HCT116 (cell line): ENCODE data around the gene TFF3. TPM values are rescaled to one million over a fixed set of nuclear protein-coding genes. Genes with fewer than 3 reads are reported as not detected.

Experiments used
- ATAC-seq: fragments of 200-7000 bp; cut with Tn5 transposase; 2 replicates; pipeline ENCODE4 v1.9.1; 2020; ENCODE audit warnings: mild to moderate bottlenecking, moderate library complexity
- BruUV-seq: library from RNA; stranded (reverse); fragments of 400-500 nt; replicated peaks from 2 replicates; lab custom pipeline; 2021; lab: Mats Ljungman, UMichigan
- CTCF ChIA-PET: fragments of 300-600 bp; sonication (Branson Sonifier 250); formaldehyde crosslinking; loops from one replicate; lab custom pipeline; 2021; ENCODE audit warnings: antibody characterized with exemption; lab: Charles Lee
- POLR2A ChIA-PET: fragments of 300-600, 350-600 bp; sonication (Branson Sonifier 250); formaldehyde crosslinking; loops from one replicate; lab custom pipeline; 2021; ENCODE audit warnings: antibody characterized with exemption; lab: Charles Lee
- RAD21 ChIA-PET, 2 experiments: fragments of 300-600 bp; sonication (Branson Sonifier 250); formaldehyde crosslinking; loops; one replicate each; lab custom pipeline; 2023; ENCODE audit warnings: low total read pairs in 2 of 2; ENCODE audit not compliant: uncharacterized antibody in 2 of 2, unreplicated experiment in 2 of 2, low non-redundant PET in 1 of 2; lab: Charles Lee
- DNase-seq: peaks from one replicate; pipeline ENCODE4 v3.0.0-alpha.2; 2010; ENCODE audit warnings: low read depth, low spot score
- H2AFZ ChIP-seq: fragments of 200-600 bp; shearing (Covaris generic), sonication (generic); 2 replicates; pipeline ENCODE4 v1.6.1; 2017; ENCODE audit warnings: low read depth, mixed run types, mixed read lengths, antibody characterized with exemption, low read length; ENCODE audit not compliant: poor library complexity, severe bottlenecking
- H3K27ac ChIP-seq: 2 replicates; pipeline ENCODE4 v1.5.1; 2012; ENCODE audit warnings: low read depth, low read length
- H3K27me3 ChIP-seq: fragments of 200-600 bp; sonication (generic); 2 replicates; pipeline ENCODE4 v1.6.1; 2016; ENCODE audit warnings: mixed run types, low read length, mixed read lengths; ENCODE audit not compliant: insufficient read depth
- H3K36me3 ChIP-seq, 2 experiments: fragments of 200-500 bp in 1 of 2; fragments of 200-600 bp in 1 of 2; sonication (Bioruptor generic) in 1 of 2; sonication (generic) in 1 of 2; 2 replicates each; pipeline versions ENCODE4 v1.5.1 to v1.6.1; 2014 to 2016; ENCODE audit warnings: low read length in 2 of 2, inconsistent platforms in 1 of 2, mixed read lengths in 1 of 2, mixed run types in 1 of 2; ENCODE audit not compliant: insufficient read depth in 2 of 2, control insufficient read depth in 1 of 2
- H3K4me1 ChIP-seq, 2 experiments: fragments of 200-600 bp in 1 of 2; sonication (generic) in 1 of 2; 2 replicates each; pipeline versions ENCODE4 v1.5.1 to v1.6.1; 2012 to 2017; ENCODE audit warnings: low read length in 2 of 2, inconsistent platforms in 1 of 2, mild to moderate bottlenecking in 1 of 2, mixed read lengths in 1 of 2, mixed run types in 1 of 2, moderate library complexity in 1 of 2; ENCODE audit not compliant: insufficient read depth in 2 of 2, control insufficient read depth in 1 of 2
- H3K4me2 ChIP-seq: fragments of 200-600 bp; sonication (generic); 2 replicates; pipeline ENCODE4 v1.6.1; 2017; ENCODE audit warnings: mixed run types, low read length, mixed read lengths
- H3K4me3 ChIP-seq, 2 experiments: fragments of 200-600 bp in 1 of 2; sonication (generic) in 1 of 2; replicated peaks in 1 of 2; 2 replicates each; pipeline ENCODE4 v1.5.1; 2011 to 2016; ENCODE audit warnings: low read length in 2 of 2, control low read depth in 1 of 2, low read depth in 1 of 2, mild to moderate bottlenecking in 1 of 2, mixed read lengths in 1 of 2, mixed run types in 1 of 2
- H3K79me2 ChIP-seq: fragments of 200-600 bp; sonication (generic); 2 replicates; pipeline ENCODE4 v1.6.1; 2017; ENCODE audit warnings: mild to moderate bottlenecking, mixed run types, low read length, moderate library complexity, mixed read lengths; ENCODE audit not compliant: insufficient read depth
- H3K9ac ChIP-seq: fragments of 200-600 bp; sonication (generic); 2 replicates; pipeline ENCODE4 v1.6.1; 2016; ENCODE audit warnings: low read length, mixed read lengths
- H3K9me2 ChIP-seq: fragments of 200-600 bp; sonication (generic), shearing (Covaris generic); 2 replicates; pipeline ENCODE4 v1.6.1; 2017; ENCODE audit warnings: mixed run types, mild to moderate bottlenecking, moderate library complexity; ENCODE audit not compliant: insufficient read depth
- H3K9me3 ChIP-seq, 2 experiments: fragments of 200-500 bp in 1 of 2; fragments of 200-600 bp in 1 of 2; sonication (Bioruptor generic) in 1 of 2; sonication (generic) in 1 of 2; 2 replicates each; pipeline ENCODE4 v1.6.1; 2014 to 2017; ENCODE audit warnings: low read length in 2 of 2, mixed read lengths in 2 of 2, inconsistent platforms in 1 of 2, low read depth in 1 of 2, mild to moderate bottlenecking in 1 of 2, mixed run types in 1 of 2, moderate library complexity in 1 of 2; ENCODE audit not compliant: control insufficient read depth in 1 of 2, insufficient read depth in 1 of 2
- H4K20me1 ChIP-seq: fragments of 200-600 bp; sonication (generic), shearing (Covaris generic); 2 replicates; pipeline ENCODE4 v1.6.1; 2017; ENCODE audit warnings: mixed run types, mild to moderate bottlenecking, moderate library complexity; ENCODE audit not compliant: insufficient read depth
- CBX3 ChIP-seq: IDR thresholded peaks from 2 replicates; pipeline ENCODE4 v1.6.1; 2012; ENCODE audit warnings: low read depth
- CEBPB ChIP-seq: IDR thresholded peaks from 2 replicates; pipeline ENCODE4 v1.6.1; 2012; ENCODE audit warnings: low read depth
- EGR1 ChIP-seq: IDR thresholded peaks from 2 replicates; pipeline ENCODE4 v1.6.1; 2012; ENCODE audit warnings: low read depth
- ELF1 ChIP-seq: IDR thresholded peaks from 2 replicates; pipeline ENCODE4 v1.6.1; 2012; ENCODE audit warnings: low read depth, borderline replicate concordance
- EZH2 ChIP-seq: fragments of 200-600 bp; sonication (generic); IDR thresholded peaks from 2 replicates; pipeline ENCODE4 v1.6.1; 2017; ENCODE audit warnings: antibody characterized with exemption, mixed run types
- EZH2phosphoT487 ChIP-seq: fragments of 200-600 bp; IDR thresholded peaks from 2 replicates; pipeline ENCODE4 v1.6.1; 2018; ENCODE audit warnings: antibody characterized with exemption, borderline replicate concordance
- FOSL1 ChIP-seq: IDR thresholded peaks from 2 replicates; pipeline ENCODE4 v1.6.1; 2012; ENCODE audit warnings: low read depth
- JUND ChIP-seq: IDR thresholded peaks from 2 replicates; pipeline ENCODE4 v1.6.1; 2012
- POLR2A ChIP-seq: IDR thresholded peaks from 2 replicates; pipeline ENCODE4 v1.7.0; 2011; ENCODE audit warnings: borderline replicate concordance; ENCODE audit not compliant: insufficient read depth, insufficient read length; ENCODE audit errors: extremely low read depth
- RAD21 ChIP-seq: IDR thresholded peaks from 2 replicates; pipeline ENCODE4 v1.6.1; 2012; ENCODE audit warnings: low read depth, mild to moderate bottlenecking
- SIN3A ChIP-seq: IDR thresholded peaks from 2 replicates; pipeline ENCODE4 v1.6.1; 2012; ENCODE audit warnings: low read depth
- SP1 ChIP-seq: IDR thresholded peaks from 2 replicates; pipeline ENCODE4 v1.6.1; 2012; ENCODE audit warnings: low read depth
- SRF ChIP-seq: IDR thresholded peaks from 2 replicates; pipeline ENCODE4 v1.6.1; 2012; ENCODE audit warnings: low read depth
- TCF7L2 ChIP-seq: IDR thresholded peaks from 2 replicates; pipeline ENCODE4 v1.7.0; 2011; ENCODE audit warnings: borderline replicate concordance, inconsistent platforms; ENCODE audit not compliant: insufficient read depth, insufficient read length; ENCODE audit errors: extremely low read depth
- YY1 ChIP-seq: IDR thresholded peaks from 2 replicates; pipeline ENCODE4 v1.6.1; 2011; ENCODE audit warnings: low read length, low read depth, moderate library complexity, mild to moderate bottlenecking; ENCODE audit not compliant: insufficient replicate concordance; ENCODE audit errors: extremely low read depth
- ZFX ChIP-seq: fragments of 450-650 bp; IDR thresholded peaks from 2 replicates; pipeline ENCODE4 v1.6.1; 2017
- intact Hi-C: fragments of 100-400 bp; cut with micrococcal nuclease; formaldehyde crosslinking; loops from 2 replicates; pipeline ENCODE4 v1.10.0; 2022
- total RNA-seq: library from RNA; stranded (reverse); gene quantifications from one replicate; pipeline ENCODE4 v1.2.1, GENCODE V29; 2021; ENCODE audit not compliant: unreplicated experiment
- TF ChIP-seq, protein P1 (sequence below): IDR thresholded peaks from 2 replicates; pipeline ENCODE4 v1.6.1; 2012; ENCODE audit warnings: low read depth

The TFF3 gene
- total RNA-seq, 1 experiment from 2014 or later, result 0.22 TPM

DNA sequence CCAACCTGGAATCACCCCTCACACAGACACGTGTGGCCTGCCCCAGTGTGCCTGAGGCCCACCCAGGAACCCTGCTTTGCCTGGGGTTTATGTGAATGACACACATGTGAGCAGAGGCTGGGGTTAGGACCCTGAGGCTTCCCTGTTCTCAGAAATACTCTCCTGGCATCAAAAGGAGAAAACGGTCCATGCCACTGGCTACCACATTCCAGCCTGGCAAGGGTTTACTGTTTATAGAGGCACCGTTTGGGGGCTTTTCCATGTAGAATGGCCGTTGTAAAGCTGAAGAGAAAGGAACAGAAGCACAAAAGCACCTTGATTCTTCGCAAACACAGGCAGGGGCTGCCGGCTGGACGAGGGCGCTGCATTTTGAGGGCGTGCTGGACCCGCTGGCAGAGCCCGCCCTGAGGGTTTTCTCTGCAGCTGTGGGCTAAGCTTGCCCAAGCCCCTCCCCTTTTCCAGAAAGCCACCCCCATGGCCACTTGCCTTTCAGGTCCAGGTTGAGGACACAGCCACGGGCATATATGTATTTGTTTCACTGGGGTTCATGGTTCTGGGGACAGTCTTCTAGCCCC lies 13.0 kb downstream of the TFF3 start (continued):
- TF ChIP-seq SP1, result no peak
- TF ChIP-seq EZH2, result no peak
- no peak for TF ChIP-seq SIN3A
- no peak for TF ChIP-seq EGR1

DNA sequence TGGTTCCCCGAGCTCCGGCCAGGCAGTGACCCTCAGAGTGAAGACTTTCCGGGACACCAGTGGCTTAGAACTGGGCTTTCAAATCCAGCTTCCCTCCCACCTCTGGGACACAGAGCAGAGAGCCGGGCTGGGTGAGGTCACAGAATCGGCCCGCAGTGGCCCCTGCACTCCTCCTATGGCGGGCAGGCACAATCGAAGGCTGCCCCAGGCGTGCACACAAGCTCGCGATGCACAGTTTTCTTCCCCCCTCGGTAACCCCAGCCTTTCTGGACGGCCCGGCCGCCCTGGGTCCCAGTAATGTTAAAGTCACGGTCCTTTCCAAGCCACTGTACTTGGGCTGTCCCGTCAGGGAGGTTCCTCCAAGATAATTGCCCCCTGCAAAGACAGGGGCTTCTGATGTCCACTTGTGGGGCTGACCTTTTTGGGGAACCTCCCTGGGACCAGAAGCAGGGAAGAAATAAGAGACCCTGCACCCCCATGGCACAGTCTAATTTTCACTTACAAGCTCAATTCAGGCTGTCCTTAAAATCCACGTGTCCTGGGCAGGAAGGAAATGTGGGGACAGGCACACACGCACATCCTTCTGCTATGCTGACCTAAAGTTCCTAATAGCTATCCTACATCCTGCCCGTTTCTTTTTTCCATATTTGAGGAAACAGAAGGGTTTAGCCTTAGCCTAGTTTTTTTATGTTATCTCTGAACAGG lies 13.7 kb downstream of the TFF3 start:
- intact Hi-C loops, result no loop called here
- Histone ChIP-seq H3K9me2 (no peaks in the 10 kb centered on the region), H3K4me1 (peaks cover 0 to 7% of the 10 kb centered on the region in 2 experiments; a peak in 1 of 4 replicates), H3K27me3 (0 out of 2 replicates have a peak, but pooled peaks cover 9% of the 10 kb centered on the region), H3K9me3 (no peaks in the 10 kb centered on the region), H2AFZ (no peak overlapping the region), H3K4me3 (no peak overlapping the region), H3K9ac (no peak overlapping the region), H3K36me3 (no peaks in the 10 kb centered on the region), H3K79me2 (no peaks in the 10 kb centered on the region), H3K27ac (no peak overlapping the region), H3K4me2 (no peak overlapping the region), H4K20me1 (no peaks in the 10 kb centered on the region)
- ATAC-seq, result no peak
- TF ChIP-seq FOSL1 (no peak), ELF1 (no peak), CBX3 (no peak), ZFX (no peak), RAD21 (no peak), SRF (no peak), SP1 (no peak), EZH2phosphoT487 (no peak), YY1 (no peak), CEBPB (no peak), POLR2A (no peak), TCF7L2 (no peak), JUND (no peak)
- TF ChIP-seq, protein P1, sequence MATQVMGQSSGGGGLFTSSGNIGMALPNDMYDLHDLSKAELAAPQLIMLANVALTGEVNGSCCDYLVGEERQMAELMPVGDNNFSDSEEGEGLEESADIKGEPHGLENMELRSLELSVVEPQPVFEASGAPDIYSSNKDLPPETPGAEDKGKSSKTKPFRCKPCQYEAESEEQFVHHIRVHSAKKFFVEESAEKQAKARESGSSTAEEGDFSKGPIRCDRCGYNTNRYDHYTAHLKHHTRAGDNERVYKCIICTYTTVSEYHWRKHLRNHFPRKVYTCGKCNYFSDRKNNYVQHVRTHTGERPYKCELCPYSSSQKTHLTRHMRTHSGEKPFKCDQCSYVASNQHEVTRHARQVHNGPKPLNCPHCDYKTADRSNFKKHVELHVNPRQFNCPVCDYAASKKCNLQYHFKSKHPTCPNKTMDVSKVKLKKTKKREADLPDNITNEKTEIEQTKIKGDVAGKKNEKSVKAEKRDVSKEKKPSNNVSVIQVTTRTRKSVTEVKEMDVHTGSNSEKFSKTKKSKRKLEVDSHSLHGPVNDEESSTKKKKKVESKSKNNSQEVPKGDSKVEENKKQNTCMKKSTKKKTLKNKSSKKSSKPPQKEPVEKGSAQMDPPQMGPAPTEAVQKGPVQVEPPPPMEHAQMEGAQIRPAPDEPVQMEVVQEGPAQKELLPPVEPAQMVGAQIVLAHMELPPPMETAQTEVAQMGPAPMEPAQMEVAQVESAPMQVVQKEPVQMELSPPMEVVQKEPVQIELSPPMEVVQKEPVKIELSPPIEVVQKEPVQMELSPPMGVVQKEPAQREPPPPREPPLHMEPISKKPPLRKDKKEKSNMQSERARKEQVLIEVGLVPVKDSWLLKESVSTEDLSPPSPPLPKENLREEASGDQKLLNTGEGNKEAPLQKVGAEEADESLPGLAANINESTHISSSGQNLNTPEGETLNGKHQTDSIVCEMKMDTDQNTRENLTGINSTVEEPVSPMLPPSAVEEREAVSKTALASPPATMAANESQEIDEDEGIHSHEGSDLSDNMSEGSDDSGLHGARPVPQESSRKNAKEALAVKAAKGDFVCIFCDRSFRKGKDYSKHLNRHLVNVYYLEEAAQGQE, result no peak
- no peak for DNase-seq
- POLR2A ChIA-PET, result no interaction called here
- BruUV-seq, result no TSS peak
- RAD21 ChIA-PET, result no interaction called here
- CTCF ChIA-PET, result interaction anchor here (1.2 to 1.5 kb wide), 2 partner anchors 8 to 43 kb away, joined by 3 to 4 read pairs; no protein-coding TSS in a partner anchor
